H1 (cell line): Measurements from ENCODE around the gene MSANTD2. TPM values are rescaled to one million over a fixed set of nuclear protein-coding genes. Genes with fewer than 3 reads are reported as not detected.

ENCODE experiments used
- RBBP5 ChIP-seq: IDR thresholded peaks from 2 replicates; pipeline ENCODE4 v1.7.1; 2012; ENCODE audit warnings: low read depth, mild to moderate bottlenecking, inconsistent platforms, low read length, moderate library complexity, borderline replicate concordance
- polyA plus RNA-seq, 7 experiments: library from polyadenylated mRNA; depleted of rRNA in 3 of 7; stranded (reverse) in 5 of 7; unstranded in 2 of 7; fragments of >200 nt in 5 of 7; fragments of 200-250 nt in 2 of 7; gene quantifications; 1 replicate in 5 of 7; 2 replicates in 1 of 7; 4 replicates in 1 of 7; pipeline versions ENCODE4 v1.2.1 to v1.2.3, GENCODE V29; 2011 to 2013; ENCODE audit warnings: missing spikeins in 2 of 7, mixed read lengths in 2 of 7
- total RNA-seq: library from RNA; stranded (reverse); fragmentation: NEBNext Ultra II Directional; extraction: Animal tissue kit (Norgen Biotek cat#: 25700); gene quantifications from 2 replicates; pipeline ENCODE4 v1.2.1, GENCODE V29; 2021

MSANTD2 gene
- total and polyA plus RNA-seq, 2 of the 8 experiments (the other 6 are each of a cell fraction or from before 2014, with no cell fraction given), result 8.2 to 15.9 TPM

GRCh38 chr11:124745835-124746620 lies 54.2 kb downstream of the MSANTD2 start (continued):
- no peak for TF ChIP-seq RBBP5
- TF ChIP-seq, all 59 proteins: peak for 6
